ENCODE data around the gene NEK1.

The NEK1 gene

GRCh38 chr4:169379688-169380087, 232.7 kb downstream of the NEK1 start:
- no peaks in the 10 kb centered on the region for H3K79me1 ChIP-seq (ENCODE audit: low read length)
- no peak overlapping the region for H2AK5ac ChIP-seq (ENCODE audit: low read length)
- H3K56ac ChIP-seq (ENCODE audit: low read length): no peak overlapping the region
- H3K27me3 ChIP-seq (ENCODE audit: insufficient read depth, low read length, poor library complexity): no peaks in the 10 kb centered on the region
- no peak overlapping the region for H3K23ac ChIP-seq (ENCODE audit: low read length)
- H3K9ac ChIP-seq (ENCODE audit: low read length): no peak overlapping the region
- H2BK120ac ChIP-seq (ENCODE audit: low read depth, low read length): no peak overlapping the region
- no peak for DNase-seq
- no peak overlapping the region for H3K4me3 ChIP-seq (ENCODE audit: low read length)
- no peak overlapping the region for H3K4me2 ChIP-seq (ENCODE audit: low read length)
- H3K27ac ChIP-seq (ENCODE audit: low read depth, low read length): no peak overlapping the region
- H3K18ac ChIP-seq (ENCODE audit: low read length): no peak overlapping the region
- no peak overlapping the region for H2BK15ac ChIP-seq (replicated peaks; ENCODE audit: low read depth)
- H3K79me2 ChIP-seq (ENCODE audit: control insufficient read depth, insufficient read depth, low read length): no peaks in the 10 kb centered on the region
- no peak overlapping the region for H2BK5ac ChIP-seq (ENCODE audit: low read length)
- H3K36me3 ChIP-seq (ENCODE audit: control insufficient read depth, insufficient read depth, low read length): no peaks in the 10 kb centered on the region
- no peak overlapping the region for H3K4ac ChIP-seq (ENCODE audit: low read depth, low read length)
- no peak overlapping the region for H4K8ac ChIP-seq (ENCODE audit: low read depth, low read length)
- no peaks in the 10 kb centered on the region for H3K4me1 ChIP-seq (ENCODE audit: control insufficient read depth, low read depth, low read length)
- no peak overlapping the region for H4K5ac ChIP-seq (ENCODE audit: low read length)

- Histone ChIP-seq H3K79me1 (ENCODE audit: low read length) (no peaks in the 10 kb centered on the region), H3K4ac (ENCODE audit: low read depth, low read length) (no peak overlapping the region), H3K27ac (ENCODE audit: low read depth, low read length) (no peak overlapping the region), H3K9ac (ENCODE audit: low read length) (no peak overlapping the region), H2BK5ac (ENCODE audit: low read length) (no peak overlapping the region), H3K4me2 (ENCODE audit: low read length) (no peak overlapping the region), H4K8ac (ENCODE audit: low read depth, low read length) (no peak overlapping the region), H3K18ac (ENCODE audit: low read length) (no peak overlapping the region), H3K23ac (ENCODE audit: low read length) (no peak overlapping the region), H3K56ac (ENCODE audit: low read length) (no peak overlapping the region), H2BK120ac (ENCODE audit: low read depth, low read length) (no peak overlapping the region), H3K4me3 (ENCODE audit: low read length) (no peak overlapping the region), H2AK5ac (ENCODE audit: low read length) (no peak overlapping the region), H3K4me1 (ENCODE audit: control insufficient read depth, low read depth, low read length) (no peaks in the 10 kb centered on the region), H3K36me3 (ENCODE audit: control insufficient read depth, insufficient read depth, low read length) (no peaks in the 10 kb centered on the region), H2BK15ac (replicated peaks; ENCODE audit: low read depth) (no peak overlapping the region), H3K27me3 (ENCODE audit: insufficient read depth, low read length, poor library complexity) (no peaks in the 10 kb centered on the region), H3K79me2 (ENCODE audit: control insufficient read depth, insufficient read depth, low read length) (no peaks in the 10 kb centered on the region), H4K5ac (ENCODE audit: low read length) (no peak overlapping the region)
- no peak for DNase-seq
These were observed 235.0 kb downstream of the NEK1 start for GRCh38 chr4:169377367-169377766.

GRCh38 chr4:169376421-169376820, 236.0 kb downstream of the NEK1 start:
- no peaks in the 10 kb centered on the region for H3K79me1 ChIP-seq (ENCODE audit: low read length)
- no peak overlapping the region for H3K23ac ChIP-seq (ENCODE audit: low read length)
- no peak overlapping the region for H3K9ac ChIP-seq (ENCODE audit: low read length)
- H2BK15ac ChIP-seq (replicated peaks; ENCODE audit: low read depth): no peak overlapping the region
- H3K36me3 ChIP-seq (ENCODE audit: control insufficient read depth, insufficient read depth, low read length): no peaks in the 10 kb centered on the region
- DNase-seq: no peak
- no peak overlapping the region for H4K5ac ChIP-seq (ENCODE audit: low read length)
- H3K27me3 ChIP-seq (ENCODE audit: insufficient read depth, low read length, poor library complexity): no peaks in the 10 kb centered on the region
- no peak overlapping the region for H3K4ac ChIP-seq (ENCODE audit: low read depth, low read length)
- no peaks in the 10 kb centered on the region for H3K79me2 ChIP-seq (ENCODE audit: control insufficient read depth, insufficient read depth, low read length)
- H4K8ac ChIP-seq (ENCODE audit: low read depth, low read length): no peak overlapping the region
- H3K4me1 ChIP-seq (ENCODE audit: control insufficient read depth, low read depth, low read length): no peaks in the 10 kb centered on the region
- H3K56ac ChIP-seq (ENCODE audit: low read length): no peak overlapping the region
- no peak overlapping the region for H2BK5ac ChIP-seq (ENCODE audit: low read length)
- no CpG with 5 or more reads among the region's 1 CpG for WGBS (ENCODE audit: extremely low coverage, insufficient coverage, low lambda C conversion rate)
- no peak overlapping the region for H2BK120ac ChIP-seq (ENCODE audit: low read depth, low read length)
- no peak overlapping the region for H2AK5ac ChIP-seq (ENCODE audit: low read length)
- no peak overlapping the region for H3K4me3 ChIP-seq (ENCODE audit: low read length)
- no peak overlapping the region for H3K18ac ChIP-seq (ENCODE audit: low read length)
- no peak overlapping the region for H3K4me2 ChIP-seq (ENCODE audit: low read length)
- H3K27ac ChIP-seq (ENCODE audit: low read depth, low read length): no peak overlapping the region

- DNase-seq: no peak
- Histone ChIP-seq H3K18ac (ENCODE audit: low read length) (no peak overlapping the region), H4K8ac (ENCODE audit: low read depth, low read length) (no peak overlapping the region), H2BK5ac (ENCODE audit: low read length) (no peak overlapping the region), H3K27me3 (ENCODE audit: insufficient read depth, low read length, poor library complexity) (no peaks in the 10 kb centered on the region), H3K79me2 (ENCODE audit: control insufficient read depth, insufficient read depth, low read length) (no peaks in the 10 kb centered on the region), H3K4me2 (ENCODE audit: low read length) (no peak overlapping the region), H3K4me1 (ENCODE audit: control insufficient read depth, low read depth, low read length) (no peaks in the 10 kb centered on the region), H4K5ac (ENCODE audit: low read length) (no peak overlapping the region), H2BK120ac (ENCODE audit: low read depth, low read length) (no peak overlapping the region), H3K79me1 (ENCODE audit: low read length) (no peaks in the 10 kb centered on the region), H2BK15ac (replicated peaks; ENCODE audit: low read depth) (no peak overlapping the region), H2AK5ac (ENCODE audit: low read length) (no peak overlapping the region), H3K36me3 (ENCODE audit: control insufficient read depth, insufficient read depth, low read length) (no peaks in the 10 kb centered on the region), H3K27ac (ENCODE audit: low read depth, low read length) (no peak overlapping the region), H3K9ac (ENCODE audit: low read length) (no peak overlapping the region), H3K4me3 (ENCODE audit: low read length) (no peak overlapping the region), H3K56ac (ENCODE audit: low read length) (no peak overlapping the region), H3K4ac (ENCODE audit: low read depth, low read length) (no peak overlapping the region), H3K23ac (ENCODE audit: low read length) (no peak overlapping the region)
- no CpG with 5 or more reads among the region's 2 CpGs for WGBS (ENCODE audit: extremely low coverage, insufficient coverage, low lambda C conversion rate)
These were observed 239.6 kb downstream of the NEK1 start for GRCh38 chr4:169372791-169373190.

GRCh38 chr4:169369634-169370033, 242.7 kb downstream of the NEK1 start:
- no peak overlapping the region for H3K4me2 ChIP-seq (ENCODE audit: low read length)
- no peak overlapping the region for H4K8ac ChIP-seq (ENCODE audit: low read depth, low read length)
- no peaks in the 10 kb centered on the region for H3K79me1 ChIP-seq (ENCODE audit: low read length)
- WGBS (ENCODE audit: extremely low coverage, insufficient coverage, low lambda C conversion rate): no CpG with 5 or more reads among the region's 6 CpGs
- no peak overlapping the region for H3K9ac ChIP-seq (ENCODE audit: low read length)
- H2BK5ac ChIP-seq (ENCODE audit: low read length): no peak overlapping the region
- H4K5ac ChIP-seq (ENCODE audit: low read length): no peak overlapping the region
- no peak overlapping the region for H2BK15ac ChIP-seq (replicated peaks; ENCODE audit: low read depth)
- no peak overlapping the region for H3K23ac ChIP-seq (ENCODE audit: low read length)
- no peak overlapping the region for H3K56ac ChIP-seq (ENCODE audit: low read length)
- H3K27ac ChIP-seq (ENCODE audit: low read depth, low read length): no peak overlapping the region
- no peak overlapping the region for H3K18ac ChIP-seq (ENCODE audit: low read length)
- no peaks in the 10 kb centered on the region for H3K27me3 ChIP-seq (ENCODE audit: insufficient read depth, low read length, poor library complexity)
- H3K36me3 ChIP-seq (ENCODE audit: control insufficient read depth, insufficient read depth, low read length): no peaks in the 10 kb centered on the region
- H3K4me3 ChIP-seq (ENCODE audit: low read length): no peak overlapping the region
- no peak overlapping the region for H2BK120ac ChIP-seq (ENCODE audit: low read depth, low read length)
- peak; percentile 49 for DNase-seq
- H3K4ac ChIP-seq (ENCODE audit: low read depth, low read length): no peak overlapping the region
- H3K4me1 ChIP-seq (ENCODE audit: control insufficient read depth, low read depth, low read length): no peaks in the 10 kb centered on the region
- H2AK5ac ChIP-seq (ENCODE audit: low read length): no peak overlapping the region
- no peaks in the 10 kb centered on the region for H3K79me2 ChIP-seq (ENCODE audit: control insufficient read depth, insufficient read depth, low read length)

- no peak overlapping the region for H2BK15ac ChIP-seq (replicated peaks; ENCODE audit: low read depth)
- H3K18ac ChIP-seq (ENCODE audit: low read length): no peak overlapping the region
- H3K4me1 ChIP-seq (ENCODE audit: control insufficient read depth, low read depth, low read length): no peaks in the 10 kb centered on the region
- no peak for DNase-seq
- H3K79me1 ChIP-seq (ENCODE audit: low read length): no peaks in the 10 kb centered on the region
- H3K4me3 ChIP-seq (ENCODE audit: low read length): no peak overlapping the region
- no peak overlapping the region for H2BK120ac ChIP-seq (ENCODE audit: low read depth, low read length)
- no peaks in the 10 kb centered on the region for H3K27me3 ChIP-seq (ENCODE audit: insufficient read depth, low read length, poor library complexity)
- H3K36me3 ChIP-seq (ENCODE audit: control insufficient read depth, insufficient read depth, low read length): no peaks in the 10 kb centered on the region
- H3K9ac ChIP-seq (ENCODE audit: low read length): no peak overlapping the region
- H4K5ac ChIP-seq (ENCODE audit: low read length): no peak overlapping the region
- no peak overlapping the region for H3K4me2 ChIP-seq (ENCODE audit: low read length)
- no peak overlapping the region for H3K27ac ChIP-seq (ENCODE audit: low read depth, low read length)
- no peaks in the 10 kb centered on the region for H3K79me2 ChIP-seq (ENCODE audit: control insufficient read depth, insufficient read depth, low read length)
- H3K56ac ChIP-seq (ENCODE audit: low read length): no peak overlapping the region
- no peak overlapping the region for H2AK5ac ChIP-seq (ENCODE audit: low read length)
- no peak overlapping the region for H4K8ac ChIP-seq (ENCODE audit: low read depth, low read length)
- no peak overlapping the region for H2BK5ac ChIP-seq (ENCODE audit: low read length)
- no peak overlapping the region for H3K23ac ChIP-seq (ENCODE audit: low read length)
- no peak overlapping the region for H3K4ac ChIP-seq (ENCODE audit: low read depth, low read length)
These were observed 244.6 kb downstream of the NEK1 start for GRCh38 chr4:169367826-169368225.
